DMS 273 treated with DMSO at 0.1 percent for 48 hours (cell line): ENCODE results near the gene UBE3D.
A peak's percentile ranks its signal among the peaks of the same experiment; 100 is the strongest.
"Not testable (repeated sequence)": the region's sequence is repeated elsewhere in the genome, so short reads cannot be mapped to it uniquely, and the experiment has no call there.

ENCODE experiments used
- DNase-seq: peaks from one replicate; lab custom pipeline; 2025; lab: John Stamatoyannopoulos, UW

Gene UBE3D

GRCh38 chr6:83053678-83054077, 12.0 kb downstream of the UBE3D start:
- no peak for DNase-seq

- DNase-seq, result no peak
Measured at GRCh38 chr6:83051377-83052172, 14.1 kb downstream of the UBE3D start.

DNA sequence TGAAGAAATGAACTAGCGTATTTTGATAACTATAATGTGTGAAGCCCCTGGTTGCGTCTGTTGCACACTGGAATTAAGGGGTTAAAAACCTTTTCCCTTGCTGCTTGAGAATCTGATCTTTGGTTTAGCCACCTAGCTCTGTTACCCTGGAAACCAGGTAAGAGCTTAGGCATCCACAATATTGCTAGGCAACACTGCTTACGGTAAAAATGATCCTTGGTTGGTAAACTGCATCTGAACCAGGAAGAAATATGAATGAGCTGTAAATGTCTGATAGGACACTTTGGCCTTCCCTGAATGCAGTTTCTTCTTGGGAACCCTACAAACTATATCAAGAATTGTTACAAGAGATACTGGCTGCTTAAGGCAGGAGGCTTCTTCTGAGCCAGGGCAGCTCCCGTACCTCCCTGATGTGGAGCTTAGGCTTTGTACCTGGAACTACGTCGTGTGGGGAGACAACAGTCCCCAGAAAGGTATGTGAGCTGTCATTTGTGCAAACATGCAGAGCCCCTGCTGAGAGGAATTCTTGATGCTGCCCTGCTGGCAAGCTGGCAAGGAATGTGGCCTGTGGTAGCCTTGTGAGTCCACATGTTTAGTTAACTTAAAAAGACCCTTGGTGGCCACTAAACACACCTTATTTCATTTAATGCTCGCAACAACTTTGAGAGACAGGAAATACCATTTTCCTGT, 18.4 kb downstream of the UBE3D start:
- DNase-seq, result no peak

DNA sequence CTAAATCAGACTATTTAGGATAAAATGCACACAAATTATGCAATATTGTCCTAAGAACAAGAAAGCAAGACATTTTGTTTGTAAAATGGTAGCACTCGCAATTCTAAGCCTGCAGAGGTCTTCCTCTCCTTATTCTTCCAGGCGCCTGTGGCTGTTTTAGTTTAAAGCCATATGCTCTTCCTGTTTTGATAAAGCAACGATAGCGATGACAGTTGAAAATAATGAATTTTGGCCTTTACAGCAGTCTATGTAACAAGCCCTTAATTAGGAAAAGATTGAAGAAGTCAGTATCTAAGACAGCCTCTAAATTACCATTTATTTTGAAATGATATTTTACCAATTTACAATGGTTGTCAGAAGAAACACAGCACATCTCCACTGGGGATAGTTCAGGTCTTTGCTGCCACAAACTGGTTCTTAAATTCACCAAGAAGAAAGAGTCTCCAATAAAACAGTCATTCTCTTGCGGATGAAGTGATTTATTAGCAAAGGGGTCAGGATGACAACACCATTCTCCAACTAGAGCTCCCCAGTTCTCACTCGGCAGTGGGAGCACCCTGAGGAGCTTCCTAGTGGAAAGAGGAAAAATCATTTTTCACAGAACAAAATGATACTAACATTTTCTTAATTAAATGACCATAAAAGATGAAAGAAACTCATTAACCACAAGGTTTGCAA, 21.4 kb downstream of the UBE3D start:
- no peak for DNase-seq

GRCh38 chr6:83042467-83043053, 23.1 kb downstream of the UBE3D start:
- DNase-seq, result no peak

- DNase-seq, result no peak
Measured at GRCh38 chr6:83038246-83038645, 27.4 kb downstream of the UBE3D start.

GRCh38 chr6:83031689-83032088, 34.0 kb downstream of the UBE3D start:
- no peak for DNase-seq

DNA sequence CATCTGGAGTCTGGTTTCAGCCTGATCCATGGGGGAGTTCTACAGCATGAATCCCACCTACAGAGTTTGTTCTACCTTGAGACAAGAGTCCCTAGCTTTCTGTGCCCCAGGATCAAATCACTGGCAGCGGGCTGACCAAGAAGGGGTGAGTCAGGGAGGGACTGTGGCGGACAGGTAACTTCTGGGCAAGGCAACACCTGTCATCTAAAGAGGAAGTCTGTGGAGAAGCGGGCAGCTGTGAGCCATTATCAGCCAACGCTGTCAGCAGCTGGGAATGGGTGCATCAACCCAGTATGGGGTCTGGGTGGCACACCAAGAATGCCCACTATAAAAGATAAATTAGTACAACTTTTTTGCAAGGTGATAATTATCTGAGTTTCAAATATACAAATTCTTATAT, 45.9 kb downstream of the UBE3D start:
- no peak for DNase-seq

DNA sequence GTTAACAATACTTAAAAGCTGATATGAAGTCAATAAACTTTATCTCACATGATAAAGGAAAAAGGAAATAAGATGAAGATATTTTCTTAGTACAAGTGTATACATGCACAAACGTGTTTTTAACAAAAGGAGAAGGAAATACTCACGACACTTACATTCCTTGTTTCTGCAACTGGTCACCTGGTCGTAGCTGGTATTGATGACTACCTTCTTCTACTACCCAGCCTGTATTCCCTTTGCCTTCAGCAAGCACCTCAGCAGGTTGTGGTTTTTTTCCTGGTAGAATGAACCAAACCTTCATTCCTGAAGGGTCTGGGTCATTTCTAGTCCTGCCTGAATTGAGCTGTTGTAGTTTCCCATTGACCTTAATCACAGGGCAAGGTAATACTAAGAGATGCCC, 54.5 kb downstream of the UBE3D start:
- not testable (repeated sequence) for DNase-seq

- DNase-seq, result no peak
Measured at GRCh38 chr6:83008626-83009025, 57.0 kb downstream of the UBE3D start.

GRCh38 chr6:83006270-83006905, 59.3 kb downstream of the UBE3D start:
- no peak for DNase-seq

DNA sequence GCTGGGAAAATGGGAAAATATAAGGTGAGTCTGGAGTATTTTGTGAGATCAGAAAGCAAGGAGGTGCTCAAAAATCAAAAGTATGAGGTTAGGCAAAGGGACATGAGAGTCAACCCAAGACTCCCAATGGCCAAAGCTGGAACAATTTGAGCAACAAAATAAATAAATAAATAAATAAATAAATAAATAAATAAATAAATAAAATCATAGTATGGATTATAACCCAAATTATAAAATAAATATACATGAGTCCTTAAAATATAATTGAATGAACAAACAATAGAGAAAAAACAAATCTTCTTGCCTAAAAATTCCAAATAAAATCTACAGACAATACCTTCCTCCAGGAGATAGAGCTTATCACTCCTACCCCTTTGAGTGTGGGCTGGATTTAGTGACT, 69.5 kb downstream of the UBE3D start:
- no peak for DNase-seq

DNA sequence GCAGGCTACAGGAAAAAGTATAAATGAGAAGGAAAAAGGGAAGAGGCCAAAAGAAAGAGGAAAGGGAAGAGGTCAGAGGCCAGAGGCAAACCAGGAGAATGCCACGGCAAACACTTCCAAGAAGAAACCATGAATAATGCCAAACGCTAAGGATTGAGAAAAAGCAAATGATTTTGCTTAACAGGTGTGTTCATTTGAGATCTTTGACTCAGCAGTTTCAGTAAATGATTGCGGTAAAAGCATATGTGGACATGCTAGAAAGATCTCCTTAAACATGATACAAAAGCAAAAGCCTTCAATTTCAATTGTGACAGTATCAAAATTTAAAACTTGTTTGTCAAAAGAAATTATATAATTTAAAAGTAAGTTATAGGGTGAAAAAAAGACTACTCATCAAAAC, 70.6 kb downstream of the UBE3D start:
- DNase-seq, result no peak

DNA sequence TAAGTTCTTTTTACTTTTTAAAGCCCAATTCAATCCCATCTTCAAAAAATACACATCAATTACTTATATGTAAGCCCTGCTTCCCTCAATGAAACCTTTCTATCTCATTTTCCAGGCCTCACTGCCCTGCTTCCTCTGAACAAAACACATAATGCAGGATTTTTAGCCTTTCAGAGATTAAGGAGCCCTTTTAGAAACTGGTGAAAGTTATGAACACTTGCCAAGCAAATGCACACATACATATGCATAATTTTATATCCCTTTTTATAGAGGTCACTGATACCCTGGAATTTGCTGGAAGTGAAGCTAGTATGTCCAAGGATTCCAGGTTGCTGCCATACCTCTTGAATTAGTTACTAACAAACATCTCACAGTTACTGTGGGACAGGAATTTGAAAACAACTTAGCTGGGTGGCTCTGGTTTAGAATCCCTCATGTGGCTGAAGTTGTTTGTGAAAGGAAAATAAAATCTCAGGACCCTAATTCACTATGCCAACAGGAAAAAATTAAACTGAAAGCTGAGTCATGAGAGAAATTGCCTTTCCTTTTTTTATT, 75.8 kb downstream of the UBE3D start:
- DNase-seq, result no peak

DNA sequence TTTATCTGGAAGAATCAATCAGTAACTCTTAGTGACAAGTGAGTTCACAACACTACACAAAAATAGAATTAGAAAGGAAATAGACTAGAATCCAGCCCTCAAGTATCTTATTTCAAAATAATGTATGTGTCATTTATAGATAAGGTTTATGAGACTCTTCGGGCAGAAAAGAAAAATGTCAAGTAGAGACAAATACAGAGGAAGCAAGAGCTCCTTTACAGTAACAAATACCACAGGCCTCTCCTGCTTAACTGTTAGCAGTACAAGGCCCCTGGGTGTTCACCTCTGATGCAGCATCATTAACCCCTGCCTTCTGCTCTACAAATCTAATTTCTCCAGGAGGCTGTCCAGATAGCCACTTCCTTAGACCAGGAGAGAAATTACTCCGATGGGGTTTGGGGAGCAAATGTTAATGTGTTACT, 76.7 kb downstream of the UBE3D start:
- no peak for DNase-seq

GRCh38 chr6:82987951-82988350, 77.7 kb downstream of the UBE3D start:
- DNase-seq, result no peak

DNA sequence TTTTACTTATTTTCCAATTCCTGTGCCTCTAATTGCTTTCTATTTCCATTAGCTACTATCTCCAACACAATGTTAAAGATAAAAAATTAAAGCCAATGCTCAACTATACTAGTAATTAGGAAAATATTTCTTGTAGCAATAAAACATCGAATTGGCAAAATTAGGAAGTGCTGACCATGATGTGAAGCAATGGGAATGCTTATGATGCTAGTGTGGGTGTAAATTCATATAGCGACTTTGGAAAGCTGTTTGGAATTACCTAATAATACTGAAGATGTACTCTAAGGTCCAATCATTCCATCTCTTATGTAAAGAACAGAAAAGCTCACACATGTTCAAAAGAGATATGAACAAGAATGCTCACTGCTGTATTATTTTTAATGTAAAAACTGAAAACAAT, 78.2 kb downstream of the UBE3D start:
- no peak for DNase-seq

DNA sequence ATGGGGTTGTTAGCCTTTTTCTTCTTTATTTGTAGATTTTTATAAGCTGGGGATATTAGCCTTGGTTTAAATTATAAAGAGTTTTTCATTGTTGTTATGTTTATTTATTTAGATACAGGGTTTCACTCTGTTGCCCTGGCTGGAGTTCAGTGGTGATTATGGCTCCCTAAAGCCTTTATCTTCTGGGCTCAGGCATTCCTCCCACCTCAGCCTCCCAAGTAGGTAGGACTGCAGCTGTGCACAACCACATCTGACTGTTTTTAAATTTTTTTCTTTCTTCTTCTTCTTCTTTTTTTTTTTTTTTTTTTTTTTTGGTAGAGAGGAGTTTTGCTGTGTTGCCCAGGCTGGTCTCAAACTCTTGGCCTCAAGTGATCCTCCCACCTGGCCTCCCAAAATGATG, 80.9 kb downstream of the UBE3D start:
- no peak for DNase-seq

- DNase-seq, result peak; percentile 3
Measured at GRCh38 chr6:82980086-82980485, 85.6 kb downstream of the UBE3D start.

- DNase-seq, result no peak
Measured at GRCh38 chr6:82979657-82980056, 86.0 kb downstream of the UBE3D start.

- no peak for DNase-seq
Measured at GRCh38 chr6:82978362-82978945, 87.2 kb downstream of the UBE3D start.
